Cardiac muscle cell (in vitro differentiated cells and primary cell): Measurements from ENCODE around the gene NPC2. TPM values are rescaled to one million over a fixed set of nuclear protein-coding genes. Genes with fewer than 3 reads are reported as not detected.
A peak's percentile ranks its signal among the peaks of the same experiment; 100 is the strongest.
"Not testable (repeated sequence)": the region's sequence is repeated elsewhere in the genome, so short reads cannot be mapped to it uniquely, and the experiment has no call there.

Source experiments
- DNase-seq, 2 donors: peaks; one replicate each; pipeline versions ENCODE4 v3.0.0 to v3.0.0-alpha.2; 2010 to 2017; ENCODE audit warnings: low read depth in 1 of 2, low spot score in 1 of 2
- H3K27ac ChIP-seq: fragments of 200-600 bp; sonication (generic); 2 replicates; pipeline ENCODE4 v1.5.1; 2016
- H3K27me3 ChIP-seq: fragments of 200-600 bp; sonication (generic); 2 replicates; pipeline ENCODE4 v1.6.0; 2016; ENCODE audit warnings: control low read depth
- H3K36me3 ChIP-seq: fragments of 200-600 bp; sonication (generic); 2 replicates; pipeline ENCODE4 v1.5.1; 2016; ENCODE audit warnings: control low read depth
- H3K4me1 ChIP-seq: fragments of 200-600 bp; sonication (generic); 2 replicates; pipeline ENCODE4 v1.8.1; 2017; ENCODE audit warnings: low read depth, mild to moderate bottlenecking, mixed run types
- H3K4me3 ChIP-seq: fragments of 200-600 bp; sonication (generic); 2 replicates; pipeline ENCODE4 v1.5.1; 2016; ENCODE audit warnings: mild to moderate bottlenecking
- H3K9me3 ChIP-seq: fragments of 200-600 bp; sonication (generic); 2 replicates; pipeline ENCODE4 v1.5.1; 2017; ENCODE audit warnings: low read depth, mild to moderate bottlenecking, control low read depth
- polyA plus RNA-seq: library from polyadenylated mRNA; unstranded; fragments of >200 nt; fragmentation: Nextera tagmentation; extraction: Ambion mirVana; gene quantifications from 2 replicates; pipeline ENCODE4 v1.2.1, GENCODE V29; 2016
- total RNA-seq: library from RNA; depleted of rRNA; stranded (reverse); fragments of >200 nt; gene quantifications from 2 replicates; pipeline ENCODE4 v1.2.3, GENCODE V29; 2016
- TF ChIP-seq, protein P1 (sequence below): IDR thresholded peaks from 2 replicates; pipeline ENCODE4 v1.5.1; 2012; ENCODE audit warnings: low read depth, mild to moderate bottlenecking, low read length

NPC2 gene
- total RNA-seq (310 and 437 TPM in 2 replicates), polyA plus RNA-seq (243 and 256 TPM in 2 replicates)

DNA sequence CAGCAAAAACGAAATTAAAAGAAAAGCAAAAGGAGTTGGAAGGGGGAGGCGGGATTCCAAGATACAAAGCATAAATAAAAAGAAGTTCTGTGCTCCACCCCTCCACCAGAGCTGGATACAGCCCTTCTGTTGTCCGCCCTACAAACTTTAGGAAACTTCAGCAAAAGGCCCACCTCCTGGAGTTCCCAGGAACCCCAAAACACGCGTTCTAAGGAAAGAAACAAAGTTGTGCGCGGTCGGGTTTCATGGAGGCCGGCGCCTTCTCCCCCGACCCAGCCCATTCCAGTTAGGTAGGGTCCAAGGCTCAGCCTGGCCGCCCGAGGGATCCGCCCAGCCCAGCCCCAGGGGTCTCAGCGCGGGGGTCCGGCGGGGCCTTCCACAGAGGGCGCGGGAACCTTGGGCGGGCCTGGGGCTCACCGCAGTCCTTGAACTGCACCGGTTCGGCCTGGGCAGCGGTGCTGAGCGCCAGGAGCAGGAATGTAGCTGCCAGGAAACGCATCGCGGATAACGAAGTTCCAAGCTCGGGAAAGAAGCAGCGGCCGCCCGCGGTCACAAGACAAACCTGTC, at the start of gene NPC2:
Gene NPC2, minus strand, starts transcription at position 530 of the 567 bp plus-strand sequence. Its CDS starts 31 bp downstream, at position 499.
- TF ChIP-seq, protein P1, sequence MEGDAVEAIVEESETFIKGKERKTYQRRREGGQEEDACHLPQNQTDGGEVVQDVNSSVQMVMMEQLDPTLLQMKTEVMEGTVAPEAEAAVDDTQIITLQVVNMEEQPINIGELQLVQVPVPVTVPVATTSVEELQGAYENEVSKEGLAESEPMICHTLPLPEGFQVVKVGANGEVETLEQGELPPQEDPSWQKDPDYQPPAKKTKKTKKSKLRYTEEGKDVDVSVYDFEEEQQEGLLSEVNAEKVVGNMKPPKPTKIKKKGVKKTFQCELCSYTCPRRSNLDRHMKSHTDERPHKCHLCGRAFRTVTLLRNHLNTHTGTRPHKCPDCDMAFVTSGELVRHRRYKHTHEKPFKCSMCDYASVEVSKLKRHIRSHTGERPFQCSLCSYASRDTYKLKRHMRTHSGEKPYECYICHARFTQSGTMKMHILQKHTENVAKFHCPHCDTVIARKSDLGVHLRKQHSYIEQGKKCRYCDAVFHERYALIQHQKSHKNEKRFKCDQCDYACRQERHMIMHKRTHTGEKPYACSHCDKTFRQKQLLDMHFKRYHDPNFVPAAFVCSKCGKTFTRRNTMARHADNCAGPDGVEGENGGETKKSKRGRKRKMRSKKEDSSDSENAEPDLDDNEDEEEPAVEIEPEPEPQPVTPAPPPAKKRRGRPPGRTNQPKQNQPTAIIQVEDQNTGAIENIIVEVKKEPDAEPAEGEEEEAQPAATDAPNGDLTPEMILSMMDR, result no peak
- Histone ChIP-seq H3K27me3 (no peaks in the 10 kb centered on the region), H3K4me3 (peak within 1 kb of the TSS; percentile 72), H3K27ac (peak within 1 kb of the TSS; percentile 98), H3K4me1 (peaks cover 8% of the 10 kb centered on the region), H3K9me3 (no peaks in the 10 kb centered on the region), H3K36me3 (peaks cover 3% of the 10 kb centered on the region)
- peak in 1 of 2 donors; percentile 27 for DNase-seq

DNA sequence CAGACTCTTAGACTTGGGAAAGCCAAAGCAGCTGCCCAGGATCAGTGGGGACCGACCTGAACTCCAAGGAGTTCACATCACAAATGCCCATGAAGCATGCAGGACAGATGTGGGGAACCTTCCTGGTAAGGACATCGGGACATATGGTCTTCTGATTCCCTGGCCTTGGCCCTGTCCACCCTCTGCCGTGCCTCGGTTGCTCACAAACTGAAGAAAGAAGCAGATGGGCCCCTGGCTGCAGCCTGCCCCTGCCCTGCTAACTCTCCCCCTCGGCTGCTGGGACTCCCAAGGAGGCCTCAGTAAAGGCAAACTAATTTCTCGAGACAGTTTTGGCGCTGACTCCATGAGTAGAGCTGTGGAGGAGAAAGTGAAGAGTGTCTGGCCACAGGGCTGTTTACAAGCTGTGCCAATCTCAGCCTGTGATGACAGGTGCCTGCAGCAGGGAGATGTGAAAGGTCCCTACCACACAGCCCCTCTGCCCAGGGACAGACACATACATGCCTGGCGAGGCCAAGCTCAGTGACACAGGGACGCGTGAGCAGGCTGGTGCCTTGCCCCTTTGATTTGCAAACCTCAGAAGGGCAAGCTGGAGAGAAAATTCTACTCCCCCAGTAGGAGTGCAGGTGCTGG, 49.1 kb upstream of the NPC2 start:
- no peaks in the 10 kb centered on the region for H3K27me3 ChIP-seq
- H3K27ac ChIP-seq, result no peak overlapping the region
- H3K4me1 ChIP-seq, result no peaks in the 10 kb centered on the region
- TF ChIP-seq, protein P1, result no peak
- no peak overlapping the region for H3K4me3 ChIP-seq
- no peaks in the 10 kb centered on the region for H3K36me3 ChIP-seq
- DNase-seq, result no peak
- no peaks in the 10 kb centered on the region for H3K9me3 ChIP-seq

DNA sequence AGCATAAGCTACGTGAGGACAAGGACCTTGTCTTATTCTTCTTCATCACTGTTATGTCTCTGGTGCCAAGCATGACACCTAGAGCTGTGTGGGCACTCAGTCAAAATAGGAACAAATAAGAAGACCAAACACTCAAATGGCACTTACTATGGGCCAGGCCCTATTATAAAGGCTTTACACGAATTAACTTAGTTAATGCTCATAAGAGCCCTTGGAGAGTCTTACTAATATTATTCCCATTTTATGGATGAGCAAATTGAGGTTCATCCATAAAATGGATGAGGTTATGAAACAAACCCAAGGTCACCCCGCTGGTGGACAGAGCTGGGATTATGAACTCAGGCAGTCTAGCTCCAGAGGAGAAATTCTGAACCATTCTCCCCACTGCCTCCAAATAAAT, 48.1 kb upstream of the NPC2 start:
- no peak for DNase-seq
- no peaks in the 10 kb centered on the region for H3K4me1 ChIP-seq
- TF ChIP-seq, protein P1, result no peak

DNA sequence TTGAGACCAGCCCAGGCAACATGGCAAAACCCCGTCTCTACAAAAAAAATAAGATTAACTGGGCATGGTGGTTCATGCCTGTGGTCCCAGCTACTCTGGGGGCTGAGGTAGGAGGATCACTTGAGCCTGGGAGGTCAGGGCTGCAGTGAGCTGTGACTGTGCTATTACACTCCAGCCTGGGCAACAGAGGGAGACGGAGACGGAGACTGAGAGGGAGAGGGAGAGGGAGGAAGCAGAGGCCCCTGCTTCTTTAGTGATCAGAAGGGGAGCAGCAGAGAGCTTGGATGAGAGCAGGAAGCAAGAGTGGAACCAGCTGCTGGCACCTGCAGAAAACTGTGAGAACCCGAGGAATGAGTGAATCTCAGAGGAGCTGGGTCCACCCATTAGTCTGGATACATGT, 46.4 kb upstream of the NPC2 start:
- Histone ChIP-seq H3K4me3 (no peak overlapping the region), H3K9me3 (no peaks in the 10 kb centered on the region), H3K27me3 (no peaks in the 10 kb centered on the region), H3K4me1 (no peaks in the 10 kb centered on the region), H3K27ac (no peak overlapping the region), H3K36me3 (no peaks in the 10 kb centered on the region)
- no peak for DNase-seq
- TF ChIP-seq, protein P1, result no peak

More for the DNA sequence above, 48.1 kb upstream of the NPC2 start:
- H3K27ac ChIP-seq, result no peak overlapping the region
- H3K9me3 ChIP-seq, result no peaks in the 10 kb centered on the region
- H3K4me3 ChIP-seq, result no peak overlapping the region
- no peaks in the 10 kb centered on the region for H3K36me3 ChIP-seq
- no peaks in the 10 kb centered on the region for H3K27me3 ChIP-seq

DNA sequence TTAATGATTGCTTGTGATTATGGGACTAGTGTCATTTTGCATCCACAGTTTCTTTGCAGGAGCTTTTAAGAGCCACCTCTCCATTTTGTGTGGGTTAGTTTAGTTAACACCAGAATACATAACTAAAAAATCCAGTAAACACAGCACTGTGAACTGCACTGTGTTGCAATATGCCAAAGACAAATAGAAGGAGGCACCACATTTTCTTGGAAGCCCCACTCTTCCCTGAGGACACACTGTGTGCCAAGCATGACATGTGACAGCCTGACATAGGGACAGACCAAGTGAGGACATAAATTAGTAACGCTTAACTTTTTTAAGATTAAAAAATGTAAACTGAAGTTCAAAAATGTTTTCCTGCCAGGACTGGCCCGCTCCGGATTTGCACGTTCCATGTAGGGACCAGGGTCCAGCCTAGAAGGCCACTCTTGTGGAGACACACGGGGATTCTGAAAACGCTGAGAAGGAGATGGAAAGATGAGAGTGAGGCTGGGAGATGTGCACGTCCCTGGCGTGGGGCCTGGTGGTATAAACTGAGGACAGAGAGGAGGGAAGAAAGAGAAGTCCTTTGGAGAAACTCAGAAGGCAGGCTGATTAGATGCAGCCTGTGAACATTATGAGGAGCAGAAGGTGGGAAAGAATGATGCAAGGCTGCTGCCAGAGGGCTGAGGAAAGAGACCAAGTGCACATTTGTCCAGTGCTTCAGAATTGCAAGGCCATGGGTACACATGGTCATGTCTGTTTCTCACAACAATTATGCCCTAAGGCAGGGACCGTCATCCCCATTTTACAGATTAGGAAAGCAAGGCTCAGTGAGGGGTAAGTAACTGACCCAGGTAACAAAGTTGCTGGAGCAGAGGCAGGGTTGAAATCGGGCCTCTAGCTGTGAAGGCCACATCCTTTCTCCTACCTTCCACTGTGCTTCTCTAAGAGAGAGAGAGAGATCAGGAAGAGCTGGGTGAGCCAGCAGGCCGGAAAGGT, 45.6 kb upstream of the NPC2 start:
- H3K4me3 ChIP-seq, result no peak overlapping the region
- H3K27me3 ChIP-seq, result no peaks in the 10 kb centered on the region
- H3K36me3 ChIP-seq, result no peaks in the 10 kb centered on the region
- no peaks in the 10 kb centered on the region for H3K9me3 ChIP-seq
- TF ChIP-seq, protein P1, result no peak
- no peak for DNase-seq
- H3K4me1 ChIP-seq, result no peaks in the 10 kb centered on the region
- no peak overlapping the region for H3K27ac ChIP-seq

DNA sequence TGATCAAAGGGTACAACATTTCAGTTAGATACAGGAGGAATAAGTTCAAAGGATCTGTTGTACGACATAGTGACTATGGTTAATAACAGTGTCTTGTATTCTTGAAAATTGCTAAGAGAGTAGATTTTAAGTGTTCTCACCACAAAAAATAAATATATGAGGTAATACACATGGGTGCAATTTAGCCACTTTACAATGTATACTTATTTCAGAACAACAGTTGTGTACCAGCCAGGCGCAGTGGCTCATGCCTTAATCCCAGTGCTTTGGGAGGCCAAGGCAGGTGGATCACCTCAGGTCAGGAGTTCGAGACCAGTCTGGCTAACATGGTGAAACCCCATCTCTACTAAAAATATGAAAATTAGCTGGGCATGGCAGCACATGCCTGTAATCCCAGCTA, 43.2 kb upstream of the NPC2 start:
- not testable (repeated sequence) for DNase-seq, H3K4me3 ChIP-seq, H3K27ac ChIP-seq, H3K36me3 ChIP-seq, H3K4me1 ChIP-seq, H3K27me3 ChIP-seq, H3K9me3 ChIP-seq
